ENCODE results near the gene SLC25A42.

DNA sequence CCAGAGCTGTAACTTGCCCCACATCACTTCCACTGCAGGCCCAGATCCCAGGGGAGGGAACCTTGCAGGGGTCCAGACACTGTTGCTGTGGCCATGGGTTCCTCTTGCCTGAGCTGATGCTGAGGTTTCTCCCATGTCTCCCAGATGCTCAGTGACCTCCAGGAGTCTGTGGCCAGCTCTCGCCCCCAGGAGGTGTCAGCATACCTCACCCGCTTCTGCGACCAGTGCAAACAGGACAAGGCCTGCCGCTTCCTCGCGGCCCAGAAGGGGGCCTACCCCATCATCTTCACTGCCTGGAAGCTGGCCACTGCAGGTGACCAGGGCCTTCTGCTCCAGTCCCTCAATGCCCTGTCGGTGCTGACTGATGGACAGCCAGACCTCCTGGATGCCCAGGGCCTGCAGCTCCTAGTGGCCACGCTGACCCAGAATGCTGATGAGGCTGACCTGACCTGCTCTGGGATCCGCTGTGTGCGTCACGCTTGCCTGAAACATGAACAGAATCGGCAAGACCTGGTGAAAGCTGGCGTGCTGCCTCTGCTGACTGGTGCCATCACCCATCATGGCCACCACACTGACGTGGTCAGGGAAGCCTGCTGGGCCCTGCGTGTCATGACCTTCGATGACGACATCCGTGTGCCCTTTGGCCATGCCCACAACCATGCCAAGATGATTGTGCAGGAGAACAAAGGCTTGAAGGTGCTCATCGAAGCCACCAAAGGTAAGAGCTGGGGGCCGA, 12.1 kb upstream of the SLC25A42 start:
- TF ChIP-seq POLR2A (IDR thresholded peaks at IDR 0.05) (no peak), CTCF (IDR thresholded peaks at IDR 0.05) (no peak)
